Fibroblast of lung (primary cell): ENCODE measurements around the gene ARHGDIG. TPM values are rescaled to one million over a fixed set of nuclear protein-coding genes. Genes with fewer than 3 reads are reported as not detected.

ENCODE experiments used
- DNase-seq, 2 donors: peaks; one replicate each; pipeline versions ENCODE4 v3.0.0 to v3.0.0-alpha.2; 2010; ENCODE audit warnings: low read depth in 2 of 2
- H2AFZ ChIP-seq: 2 replicates; pipeline ENCODE4 v1.5.1; 2012; ENCODE audit warnings: low read length, control low read depth, inconsistent platforms
- H3K27ac ChIP-seq: 2 replicates; pipeline ENCODE4 v1.5.1; 2011; ENCODE audit warnings: low read length, control low read depth; ENCODE audit not compliant: insufficient read depth
- H3K27me3 ChIP-seq: 2 replicates; pipeline ENCODE4 v1.5.1; 2011; ENCODE audit warnings: mild to moderate bottlenecking, low read length; ENCODE audit not compliant: control insufficient read depth, insufficient read depth
- H3K36me3 ChIP-seq: 2 replicates; pipeline ENCODE4 v1.5.1; 2011; ENCODE audit warnings: low read length; ENCODE audit not compliant: control insufficient read depth, insufficient read depth
- H3K4me1 ChIP-seq: 2 replicates; pipeline ENCODE4 v1.5.1; 2011; ENCODE audit warnings: low read length; ENCODE audit not compliant: control insufficient read depth, insufficient read depth; ENCODE audit errors: extremely low read depth
- H3K4me2 ChIP-seq: 2 replicates; pipeline ENCODE4 v1.5.1; 2011; ENCODE audit warnings: low read length, control low read depth; ENCODE audit not compliant: insufficient read depth; ENCODE audit errors: extremely low read depth
- H3K4me3 ChIP-seq, 4 experiments: fragments of 200-600 bp in 1 of 4; sonication (generic) in 1 of 4; replicated peaks in 1 of 4; 2 replicates each; pipeline ENCODE4 v1.5.1; 2011 to 2016; ENCODE audit warnings: low read length in 4 of 4, low read depth in 3 of 4, mild to moderate bottlenecking in 3 of 4, control low read depth in 2 of 4, inconsistent platforms in 1 of 4, mixed read lengths in 1 of 4; ENCODE audit not compliant: insufficient read depth in 1 of 4; ENCODE audit errors: control extremely low read depth in 1 of 4
- H3K79me2 ChIP-seq: 2 replicates; pipeline ENCODE4 v1.5.1; 2012; ENCODE audit warnings: mild to moderate bottlenecking, low read length, inconsistent platforms; ENCODE audit not compliant: control insufficient read depth, insufficient read depth
- H3K9ac ChIP-seq: 2 replicates; pipeline ENCODE4 v1.5.1; 2011; ENCODE audit warnings: mild to moderate bottlenecking, low read length, control low read depth; ENCODE audit not compliant: insufficient read depth
- H3K9me3 ChIP-seq: 2 replicates; pipeline ENCODE4 v1.5.1; 2012; ENCODE audit warnings: low read depth, low read length; ENCODE audit not compliant: control insufficient read depth, insufficient read depth
- H4K20me1 ChIP-seq: 2 replicates; pipeline ENCODE4 v1.5.1; 2011; ENCODE audit warnings: low read length; ENCODE audit not compliant: control insufficient read depth, insufficient read depth; ENCODE audit errors: extremely low read depth
- EZH2 ChIP-seq: IDR thresholded peaks from 2 replicates; pipeline ENCODE4 v1.5.1; 2012; ENCODE audit warnings: low read length, control low read depth, mild to moderate bottlenecking; ENCODE audit errors: missing control alignments
- polyA plus RNA-seq, 2 donors: library from polyadenylated mRNA; depleted of rRNA in 1 of 2; stranded (reverse) in 1 of 2; unstranded in 1 of 2; fragments of >200 nt; gene quantifications; 2 replicates each; pipeline ENCODE4 v1.2.1, GENCODE V29; 2011 to 2012; ENCODE audit warnings: missing spikeins in 1 of 2
- total RNA-seq: library from RNA; depleted of rRNA; stranded (reverse); fragments of >200 nt; gene quantifications from 2 replicates; pipeline ENCODE4 v1.2.1, GENCODE V29; 2014
- TF ChIP-seq, protein P1 (sequence below), 2 donors: IDR thresholded peaks in 1 of 2; conservative IDR thresholded peaks in 1 of 2; 1 replicate in 1 of 2; 2 replicates in 1 of 2; pipeline ENCODE4 v1.5.1; 2011 to 2012; ENCODE audit warnings: low read length in 2 of 2, control low read depth in 1 of 2, inconsistent platforms in 1 of 2, low read depth in 1 of 2, mild to moderate bottlenecking in 1 of 2

ARHGDIG gene
- total and polyA plus RNA-seq, 2 donors (not counting 1 experiment from before 2014, with no cell fraction given) = 0.30 to 1.3 TPM

GRCh38 chr16:305916-306626 is 25.7 kb downstream of the ARHGDIG start:
- DNase-seq = no peak
- H3K36me3 ChIP-seq = peaks cover 13% of the 10 kb centered on the region

GRCh38 chr16:306911-307370 is 26.6 kb downstream of the ARHGDIG start:
- no peak for TF ChIP-seq EZH2
- TF ChIP-seq, protein P1, sequence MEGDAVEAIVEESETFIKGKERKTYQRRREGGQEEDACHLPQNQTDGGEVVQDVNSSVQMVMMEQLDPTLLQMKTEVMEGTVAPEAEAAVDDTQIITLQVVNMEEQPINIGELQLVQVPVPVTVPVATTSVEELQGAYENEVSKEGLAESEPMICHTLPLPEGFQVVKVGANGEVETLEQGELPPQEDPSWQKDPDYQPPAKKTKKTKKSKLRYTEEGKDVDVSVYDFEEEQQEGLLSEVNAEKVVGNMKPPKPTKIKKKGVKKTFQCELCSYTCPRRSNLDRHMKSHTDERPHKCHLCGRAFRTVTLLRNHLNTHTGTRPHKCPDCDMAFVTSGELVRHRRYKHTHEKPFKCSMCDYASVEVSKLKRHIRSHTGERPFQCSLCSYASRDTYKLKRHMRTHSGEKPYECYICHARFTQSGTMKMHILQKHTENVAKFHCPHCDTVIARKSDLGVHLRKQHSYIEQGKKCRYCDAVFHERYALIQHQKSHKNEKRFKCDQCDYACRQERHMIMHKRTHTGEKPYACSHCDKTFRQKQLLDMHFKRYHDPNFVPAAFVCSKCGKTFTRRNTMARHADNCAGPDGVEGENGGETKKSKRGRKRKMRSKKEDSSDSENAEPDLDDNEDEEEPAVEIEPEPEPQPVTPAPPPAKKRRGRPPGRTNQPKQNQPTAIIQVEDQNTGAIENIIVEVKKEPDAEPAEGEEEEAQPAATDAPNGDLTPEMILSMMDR (conservative IDR thresholded peaks at IDR 0.05 in 1 of 2, IDR thresholded peaks at IDR 0.05 in 1 of 2; ENCODE audit: low read depth in 1 of 2, low read length in 2 of 2) = no peak
- Histone ChIP-seq H3K79me2 (no peaks in the 10 kb centered on the region), H3K4me3 (no peak overlapping the region), H3K9me3 (no peaks in the 10 kb centered on the region), H3K36me3 (peaks cover 12% of the 10 kb centered on the region), H3K9ac (no peak overlapping the region), H3K4me1 (no peaks in the 10 kb centered on the region), H4K20me1 (no peaks in the 10 kb centered on the region), H3K27me3 (no peaks in the 10 kb centered on the region), H3K27ac (no peak overlapping the region), H2AFZ (no peak overlapping the region), H3K4me2 (no peak overlapping the region)
- DNase-seq = no peak

More at GRCh38 chr16:305916-306626, 25.7 kb downstream of the ARHGDIG start:
- Histone ChIP-seq H2AFZ (no peak overlapping the region), H3K79me2 (no peaks in the 10 kb centered on the region), H3K4me3 (no peak overlapping the region), H3K9ac (no peak overlapping the region), H3K9me3 (no peaks in the 10 kb centered on the region), H3K27ac (no peak overlapping the region), H3K27me3 (no peaks in the 10 kb centered on the region), H3K4me2 (no peak overlapping the region), H3K4me1 (no peaks in the 10 kb centered on the region), H4K20me1 (no peaks in the 10 kb centered on the region)
- TF ChIP-seq, protein P1 (conservative IDR thresholded peaks at IDR 0.05 in 1 of 2, IDR thresholded peaks at IDR 0.05 in 1 of 2; ENCODE audit: low read depth in 1 of 2, low read length in 2 of 2) = no peak
- TF ChIP-seq EZH2 = no peak

- H2AFZ ChIP-seq = no peak overlapping the region
- no peak overlapping the region for H3K4me2 ChIP-seq
- H3K27ac ChIP-seq = no peak overlapping the region
- no peaks in the 10 kb centered on the region for H3K4me1 ChIP-seq
- H3K9me3 ChIP-seq = no peaks in the 10 kb centered on the region
- no peaks in the 10 kb centered on the region for H4K20me1 ChIP-seq
- no peaks in the 10 kb centered on the region for H3K79me2 ChIP-seq
- H3K4me3 ChIP-seq = no peak overlapping the region
- DNase-seq = no peak
- peaks cover 11% of the 10 kb centered on the region for H3K36me3 ChIP-seq
- TF ChIP-seq, protein P1 (conservative IDR thresholded peaks at IDR 0.05 in 1 of 2, IDR thresholded peaks at IDR 0.05 in 1 of 2; ENCODE audit: low read depth in 1 of 2, low read length in 2 of 2) = no peak
- no peak for TF ChIP-seq EZH2
- no peak overlapping the region for H3K9ac ChIP-seq
- no peaks in the 10 kb centered on the region for H3K27me3 ChIP-seq
Observed at GRCh38 chr16:307691-308312, 27.4 kb downstream of the ARHGDIG start.
